Superior temporal gyrus (tissue), 1 donor: ENCODE results near the gene IFT22.
A peak's percentile ranks its signal among the peaks of the same experiment; 100 is the strongest.
"Not testable (repeated sequence)": the region's sequence is repeated elsewhere in the genome, so short reads cannot be mapped to it uniquely, and the experiment has no call there.

Experiments used
- DNase-seq: peaks from one replicate; pipeline ENCODE4 v3.0.0-alpha.2; 2016; ENCODE audit errors: extremely low spot score

IFT22 gene

DNA sequence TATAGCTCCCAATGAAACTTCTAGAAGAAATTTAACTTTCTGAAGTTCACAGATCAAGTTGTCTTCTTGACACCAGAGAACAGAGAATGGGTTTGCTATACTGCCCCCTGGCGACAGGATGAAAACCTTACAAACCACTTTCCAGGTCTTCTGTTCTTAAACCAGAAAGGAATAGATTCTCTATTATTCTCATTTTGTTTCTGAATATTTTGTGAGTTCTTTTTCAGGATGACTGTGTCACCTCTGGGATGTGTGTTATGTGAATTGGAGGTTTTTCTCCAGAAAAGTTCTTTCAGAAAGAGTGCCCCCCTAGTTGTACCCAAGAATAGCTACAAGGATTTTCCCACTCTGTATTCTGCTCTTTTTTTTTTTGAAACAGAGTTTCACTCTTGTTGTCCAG, 6.3 kb downstream of the IFT22 start:
- DNase-seq = peak; percentile 68

DNA sequence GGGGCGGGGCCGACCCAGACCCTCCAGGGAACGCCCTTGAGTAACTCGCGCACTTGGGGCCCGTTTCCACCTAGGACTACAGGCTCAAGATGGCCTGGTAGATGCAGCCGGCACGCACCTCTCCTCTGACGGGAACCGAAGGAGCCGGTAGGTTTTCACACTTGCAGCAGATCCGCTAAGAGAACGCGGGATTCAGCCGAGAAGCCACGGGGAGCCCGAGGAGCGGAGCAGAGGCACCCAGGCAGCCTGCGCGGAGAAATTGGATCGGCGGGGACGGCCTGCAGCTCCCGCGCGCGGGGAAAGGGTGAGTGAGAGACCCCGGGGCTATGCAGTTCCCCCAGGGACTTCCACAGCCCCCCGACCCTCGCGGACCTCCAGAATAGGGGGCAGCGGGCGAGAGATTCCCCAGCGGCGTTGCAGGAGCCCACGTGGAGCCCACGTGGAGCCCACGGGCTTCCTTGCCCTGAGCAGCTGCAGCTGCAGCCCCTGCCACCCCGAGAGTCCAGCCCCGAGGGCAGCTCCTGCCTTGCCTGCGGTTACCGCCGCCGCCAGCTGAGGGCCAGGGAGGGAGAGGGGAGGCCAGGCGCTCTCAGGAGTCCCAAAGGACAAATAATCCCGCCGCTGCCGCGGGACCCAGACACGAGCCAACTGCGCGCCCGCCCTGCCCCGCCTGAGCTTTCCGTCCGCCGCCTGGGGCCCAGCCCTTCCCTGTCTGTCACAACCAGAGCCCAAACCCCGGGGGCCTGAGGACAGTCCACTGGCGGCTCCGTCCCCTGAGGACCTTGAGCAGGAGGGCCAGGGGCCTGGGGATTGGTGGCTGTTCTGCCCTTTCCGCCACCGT, 13.1 kb downstream of the IFT22 start:
- no peak for DNase-seq

DNA sequence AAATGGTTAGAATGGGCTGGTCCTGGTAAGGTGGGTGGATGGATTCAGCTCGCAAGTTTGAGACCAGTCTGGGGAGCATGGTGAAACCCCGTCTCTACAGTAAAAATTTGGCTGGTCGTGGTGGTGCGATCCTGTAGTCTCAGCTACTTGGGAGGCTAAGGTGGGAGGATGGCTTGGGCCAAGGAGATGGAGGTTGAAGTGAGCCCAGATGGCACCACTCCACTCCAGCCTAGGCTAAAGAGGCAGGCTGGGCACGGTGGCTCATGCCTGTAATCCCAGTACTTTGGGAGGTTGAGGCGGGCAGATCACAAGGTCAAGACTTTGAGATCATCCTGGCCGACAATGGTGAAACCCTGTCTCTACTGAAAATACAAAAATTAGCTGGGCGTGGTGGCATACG, 15.3 kb downstream of the IFT22 start:
- no peak for DNase-seq

DNA sequence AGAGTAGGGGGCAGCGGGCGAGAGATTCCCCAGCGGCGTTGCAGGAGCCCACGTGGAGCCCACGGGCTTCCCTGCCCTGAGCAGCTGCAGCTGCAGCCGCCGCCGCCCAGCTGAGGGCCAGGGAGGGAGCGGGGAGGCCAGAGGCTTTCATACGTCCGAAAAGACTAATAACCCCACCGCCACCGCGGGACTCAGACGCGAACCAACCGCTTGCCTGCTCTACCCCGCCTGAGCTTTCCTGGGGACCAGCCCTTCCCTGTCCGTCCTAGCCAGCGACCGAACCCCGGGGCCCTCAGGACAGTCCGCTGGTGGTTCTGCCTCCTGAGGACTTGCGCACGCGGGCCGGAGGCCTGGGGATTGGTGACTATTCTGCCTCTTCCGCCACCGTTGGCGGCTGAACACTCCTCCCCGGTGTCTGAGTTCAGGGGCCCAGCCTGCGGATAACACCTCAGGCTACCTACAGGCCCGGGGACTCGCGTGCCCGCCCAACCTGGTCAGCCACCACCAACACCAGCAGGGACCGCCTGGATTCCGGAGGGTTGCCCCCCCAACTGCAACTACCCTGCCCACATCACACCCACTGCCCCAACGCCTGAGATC, 18.4 kb downstream of the IFT22 start:
- DNase-seq = no peak

DNA sequence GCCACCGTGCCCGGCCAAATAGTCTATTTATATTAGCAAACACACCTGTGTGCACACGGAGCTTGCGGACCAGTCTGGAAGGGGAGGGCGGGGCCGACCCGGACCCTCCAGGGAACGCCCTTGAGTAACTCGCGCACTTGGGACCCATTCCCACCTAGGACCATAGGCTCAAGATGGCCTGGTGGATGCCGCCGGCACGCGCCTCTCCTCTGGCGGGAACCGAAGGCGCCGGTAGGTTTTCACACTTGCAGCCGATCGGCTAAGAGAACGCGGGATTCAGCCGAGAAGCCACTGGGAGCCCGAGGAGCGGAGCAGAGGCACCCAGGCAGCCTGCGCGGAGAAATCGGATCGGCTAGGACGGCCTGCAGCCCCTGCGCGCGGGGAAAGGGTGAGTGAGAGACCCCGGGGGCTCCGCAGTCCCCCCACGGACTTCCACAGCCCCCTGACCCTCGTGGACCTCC, 18.9 kb downstream of the IFT22 start:
- no peak for DNase-seq

DNA sequence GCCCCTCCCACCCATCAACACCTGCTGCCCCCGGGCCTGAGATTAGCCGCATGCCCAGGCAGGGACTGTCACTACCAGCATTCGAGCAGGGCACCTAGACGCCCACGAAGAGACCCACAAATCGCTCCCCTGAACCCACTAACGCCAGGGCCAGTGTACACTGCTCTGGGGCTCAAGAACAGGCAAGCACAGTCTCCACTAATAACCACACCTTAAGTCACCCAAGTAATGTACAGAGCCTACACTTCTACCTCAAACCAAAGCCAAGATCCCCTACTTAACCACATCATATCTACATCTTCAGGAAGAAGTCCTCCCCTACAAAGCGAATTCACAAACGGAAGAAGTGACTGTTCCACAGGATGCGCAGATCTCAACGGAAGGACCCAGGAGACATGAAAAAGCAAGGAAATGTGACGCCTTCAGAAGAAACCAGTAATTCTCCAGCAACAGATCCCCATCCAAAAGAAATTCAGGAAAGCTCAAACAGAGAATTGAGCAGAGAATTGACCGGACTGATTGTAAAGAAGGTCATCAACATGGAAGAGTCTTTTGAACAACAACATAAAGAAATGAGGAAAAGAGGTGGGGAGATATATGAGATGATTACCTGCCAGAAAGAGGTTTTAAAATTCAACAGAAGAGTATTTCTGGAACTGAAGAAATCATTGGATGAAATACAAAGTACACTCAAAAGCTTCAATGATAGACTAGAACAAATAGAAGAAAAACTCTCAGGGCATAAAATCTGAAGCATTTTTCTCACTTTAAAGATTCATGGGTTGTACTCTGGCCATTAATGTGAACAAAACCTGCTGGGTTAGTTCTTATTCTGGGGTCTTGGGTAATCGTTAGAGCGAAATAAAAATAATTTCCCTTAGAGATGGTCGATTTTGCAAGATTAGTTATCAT, 20.9 kb downstream of the IFT22 start:
- no peak for DNase-seq

DNA sequence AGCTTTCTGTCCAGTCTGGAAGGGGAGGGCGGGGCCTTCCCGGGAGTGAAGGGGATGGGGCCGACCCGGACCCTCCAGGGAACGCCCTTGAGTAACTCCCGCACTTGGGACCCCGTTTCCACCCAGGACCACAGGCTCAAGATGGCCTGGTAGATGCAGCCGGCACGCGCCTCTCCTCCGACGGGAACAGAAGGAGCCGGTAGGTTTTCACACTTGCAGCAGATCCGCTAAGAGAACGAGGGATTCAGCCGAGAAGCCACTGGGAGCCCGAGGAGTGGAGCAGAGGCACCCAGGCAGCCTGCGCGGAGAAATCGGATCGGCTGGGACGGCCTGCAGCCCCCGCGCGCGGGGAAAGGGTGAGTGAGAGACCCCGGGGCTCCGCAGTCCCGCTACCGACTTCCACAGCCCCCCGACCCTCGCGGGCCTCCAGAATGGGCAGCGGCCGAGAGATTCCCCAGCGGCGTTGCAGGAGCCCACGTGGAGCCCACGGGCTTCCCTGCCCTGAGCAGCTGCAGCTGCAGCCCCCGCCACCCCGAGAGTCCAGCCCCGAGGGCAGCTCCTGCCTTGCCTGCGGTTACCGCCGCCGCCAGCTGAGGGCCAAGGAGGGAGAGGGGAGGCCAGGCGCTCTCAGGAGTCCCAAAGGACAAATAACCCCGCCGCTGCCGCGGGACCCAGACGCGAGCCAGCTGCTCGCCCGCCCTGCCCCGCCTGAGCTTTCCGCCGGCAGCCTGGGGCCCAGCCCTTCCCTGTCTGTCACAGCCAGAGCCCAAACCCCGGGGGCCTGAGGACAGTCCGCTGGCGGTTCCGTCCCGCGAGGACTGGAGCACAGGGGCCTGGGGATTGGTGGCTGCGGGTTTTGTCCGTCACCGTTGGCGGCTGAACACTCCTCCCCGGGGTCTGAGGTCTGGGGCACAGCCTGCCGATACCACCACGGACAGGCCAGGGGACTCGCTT, 21.8 kb downstream of the IFT22 start:
- DNase-seq = no peak

DNA sequence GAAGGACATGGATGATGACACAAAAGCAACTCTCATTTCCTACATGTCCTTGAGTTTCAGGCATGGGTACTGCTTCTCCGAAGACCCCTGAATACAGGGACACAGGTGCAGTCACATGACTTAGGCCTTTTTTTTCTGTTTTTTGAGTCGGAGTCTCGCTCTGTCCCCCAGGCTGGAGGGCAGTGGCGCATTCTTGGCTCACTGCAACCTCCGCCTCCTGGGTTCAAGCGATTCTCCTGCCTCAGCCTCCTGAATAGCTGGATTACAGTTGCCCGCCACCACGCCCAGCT, 26.8 kb downstream of the IFT22 start:
- no peak for DNase-seq

DNA sequence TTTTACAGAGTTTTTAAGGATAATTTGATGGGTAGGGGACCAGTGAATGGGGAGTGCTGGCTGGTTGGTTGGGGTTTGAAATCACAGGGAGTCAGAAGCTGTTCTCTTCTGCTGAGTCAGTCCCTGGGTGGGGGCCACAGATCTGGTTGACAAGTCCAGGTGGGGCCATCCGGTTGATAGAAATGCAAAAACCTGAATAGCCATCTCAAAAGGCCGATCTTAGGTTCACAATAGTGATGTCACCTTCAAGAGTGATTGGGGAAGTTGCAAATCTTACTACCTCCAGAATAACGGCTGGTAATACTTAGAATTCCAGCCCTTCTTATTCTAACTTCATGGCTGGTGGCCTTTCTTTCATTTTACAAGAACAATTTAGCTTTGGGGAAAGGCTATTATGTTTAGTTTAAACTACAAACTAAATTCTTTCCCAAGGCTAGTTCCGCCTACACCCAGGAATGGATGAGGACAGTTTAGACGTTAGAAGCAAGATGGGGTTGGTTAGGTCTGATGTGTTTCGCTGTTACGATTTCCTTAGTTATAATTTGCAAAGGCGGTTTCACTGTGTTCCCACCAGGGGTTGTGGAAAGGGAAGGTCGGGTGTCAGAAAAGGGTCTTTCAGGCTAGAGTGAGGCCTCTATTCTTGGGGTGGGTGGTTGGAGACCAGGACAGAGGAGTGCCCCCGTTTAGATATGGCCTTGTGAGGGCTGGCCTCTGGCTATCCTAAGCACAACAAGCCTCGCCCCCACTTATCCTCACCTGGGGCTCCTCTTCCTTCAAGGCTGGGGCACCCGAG, 27.4 kb downstream of the IFT22 start:
- DNase-seq = no peak

DNA sequence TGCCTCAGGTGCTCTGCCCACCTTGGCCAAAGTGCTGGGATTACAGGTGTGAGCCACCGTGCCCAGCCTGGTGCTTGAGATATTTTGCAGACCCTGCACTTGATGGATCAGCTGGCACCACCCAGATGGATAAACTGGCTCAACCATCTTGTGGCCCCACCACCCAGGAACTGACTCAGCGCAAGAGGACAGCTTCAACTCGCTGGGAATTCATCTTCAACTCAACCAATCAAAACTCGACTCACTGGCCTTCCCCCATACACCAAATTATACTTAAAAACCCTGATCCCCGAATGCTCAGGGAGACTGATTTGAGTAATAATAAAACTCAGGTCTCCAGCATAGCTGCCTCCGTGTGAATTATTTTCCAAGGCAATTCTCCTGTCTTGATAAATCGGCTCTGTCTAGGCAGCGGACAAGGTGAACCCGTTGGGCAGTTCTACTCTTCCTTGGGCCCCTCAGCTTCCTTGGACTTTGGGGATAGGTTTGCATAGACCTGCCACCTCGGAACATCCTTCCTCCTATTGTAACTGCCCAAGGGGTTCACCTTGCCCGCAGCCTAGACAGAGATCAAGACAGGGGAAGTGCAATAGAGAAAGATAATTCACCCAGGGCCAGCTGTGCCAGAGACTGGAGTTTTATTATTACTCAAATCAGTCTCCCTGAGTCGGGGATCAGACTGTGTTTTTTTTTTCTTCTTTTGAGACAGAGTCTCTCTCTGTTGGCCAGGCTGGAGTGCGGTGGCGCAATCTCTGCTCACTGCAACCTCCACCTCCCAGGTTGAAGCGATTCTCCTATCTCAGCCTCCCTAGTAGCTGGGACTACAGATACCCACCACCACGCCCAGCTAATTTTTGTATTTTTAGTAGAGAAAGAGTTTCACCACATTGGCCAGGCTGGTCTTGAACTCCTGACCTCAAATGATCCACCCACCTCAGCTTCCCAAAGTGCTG, 28.3 kb downstream of the IFT22 start:
- DNase-seq = not testable (repeated sequence)

DNA sequence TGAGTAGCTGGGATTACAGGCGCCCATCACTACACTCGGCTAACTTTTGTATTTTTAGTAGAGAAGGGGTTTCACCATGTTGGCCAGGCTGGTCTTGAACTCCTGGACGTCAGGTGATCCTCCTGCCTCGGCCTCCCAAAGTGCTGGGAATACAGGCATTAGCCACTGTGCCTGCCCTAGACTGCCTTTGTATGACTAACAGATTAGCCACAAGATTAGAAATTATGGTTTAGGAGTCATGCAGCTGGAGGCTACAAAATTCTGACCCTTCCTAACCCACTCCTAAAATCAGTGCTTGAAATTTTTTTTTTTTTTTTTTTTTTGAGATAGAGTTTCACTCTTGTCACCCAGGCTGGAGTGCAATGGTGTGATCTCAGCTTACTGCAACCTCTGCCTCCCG, 29.0 kb downstream of the IFT22 start:
- not testable (repeated sequence) for DNase-seq

DNA sequence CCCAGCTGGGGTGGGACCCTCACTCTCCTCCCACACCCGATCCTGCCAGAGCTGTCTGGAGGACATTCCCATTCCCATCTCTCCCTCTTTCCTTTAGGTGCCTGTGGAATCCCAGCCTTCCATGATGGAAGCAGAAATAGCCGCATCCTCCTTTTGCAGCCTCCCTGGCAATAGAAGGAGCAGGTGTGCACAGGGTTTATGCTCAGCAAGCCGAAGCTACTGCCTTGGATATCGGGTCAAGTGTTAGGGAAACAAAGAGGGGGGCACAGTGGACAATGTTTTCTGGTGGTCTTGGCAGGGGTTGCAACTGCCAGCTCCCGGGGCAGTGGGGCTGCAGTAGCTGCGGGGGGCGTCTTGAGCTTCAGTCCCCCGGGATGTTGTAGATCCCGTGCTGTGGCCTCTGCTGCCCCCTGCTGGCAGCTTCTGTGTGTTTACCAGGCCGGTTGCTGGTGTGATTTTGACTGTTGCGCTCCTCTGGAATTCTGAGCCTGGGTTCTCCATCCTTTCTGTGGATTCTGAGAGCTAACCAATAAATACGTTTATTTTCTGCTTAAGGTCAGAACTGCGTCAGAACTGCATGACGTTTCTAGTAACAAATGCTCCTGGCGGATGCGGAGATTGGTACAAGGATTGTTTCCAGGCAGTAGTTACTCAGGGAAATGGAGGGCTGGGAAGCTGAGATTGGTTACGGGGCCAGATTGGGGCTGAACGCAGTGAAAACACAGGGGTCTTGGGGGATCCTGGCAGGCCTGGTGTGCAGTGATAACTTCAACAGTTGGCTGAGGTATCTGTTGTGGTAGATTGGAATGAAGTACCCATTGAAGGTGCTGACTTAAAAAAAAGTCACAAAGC, 31.2 kb downstream of the IFT22 start:
- DNase-seq = peak; percentile 70

DNA sequence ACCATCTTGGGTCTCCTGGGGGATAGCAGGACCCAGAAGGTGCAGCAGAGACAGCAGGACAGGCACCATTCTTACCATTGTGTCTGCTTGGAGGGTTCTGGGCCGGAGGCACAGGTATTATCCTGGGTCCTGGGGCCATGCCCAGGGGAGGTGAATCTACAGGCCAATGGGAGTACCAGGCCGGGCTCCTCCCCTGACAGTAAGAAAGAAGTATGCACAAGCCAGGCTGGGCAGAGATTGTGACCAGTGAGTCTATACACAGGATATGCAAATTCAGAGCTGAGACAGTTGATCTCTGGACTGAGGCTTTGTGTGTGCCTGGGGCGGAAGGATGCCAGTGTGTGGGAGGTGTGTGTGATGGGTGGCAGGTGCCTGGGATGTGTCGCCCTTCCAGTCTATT, 31.9 kb downstream of the IFT22 start:
- not testable (repeated sequence) for DNase-seq

DNA sequence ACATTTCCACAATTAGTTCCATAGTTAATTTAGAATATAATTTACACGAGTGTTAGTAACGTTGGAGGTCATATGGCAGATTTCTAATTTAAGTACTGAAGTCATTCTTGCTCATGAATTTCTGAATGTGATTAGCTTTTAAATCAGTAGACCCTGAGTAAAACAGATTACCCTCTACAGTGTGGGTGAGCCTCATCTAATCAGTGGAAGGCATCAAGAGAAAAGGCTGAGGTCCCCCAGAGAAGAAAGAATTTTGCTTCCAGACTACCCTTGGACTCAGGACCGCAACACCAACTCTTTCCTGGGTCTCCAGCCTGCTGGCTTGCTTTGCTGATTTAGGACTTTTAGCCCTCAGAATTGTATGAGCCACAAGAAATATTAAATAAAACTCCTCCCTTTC, 33.2 kb downstream of the IFT22 start:
- no peak for DNase-seq

DNA sequence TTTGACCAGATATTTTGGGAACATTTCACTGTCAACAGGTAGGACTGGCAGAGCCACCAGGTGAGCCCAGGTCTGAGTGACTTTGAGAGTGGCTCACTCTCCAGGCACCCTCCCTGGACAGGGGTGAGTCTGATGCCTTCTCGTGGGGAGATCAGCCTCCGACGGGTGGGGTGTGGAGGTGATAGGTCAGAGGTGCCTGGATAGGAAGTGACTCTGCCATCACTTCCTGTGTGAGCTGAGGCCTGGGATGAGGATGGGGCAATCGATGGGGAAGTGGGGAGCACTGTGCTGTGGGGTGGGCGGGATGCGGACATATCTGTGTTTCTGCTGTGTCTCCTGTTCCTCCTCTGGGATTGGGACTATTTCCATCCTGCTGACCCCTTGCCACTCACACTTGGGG, 34.6 kb downstream of the IFT22 start:
- no peak for DNase-seq

DNA sequence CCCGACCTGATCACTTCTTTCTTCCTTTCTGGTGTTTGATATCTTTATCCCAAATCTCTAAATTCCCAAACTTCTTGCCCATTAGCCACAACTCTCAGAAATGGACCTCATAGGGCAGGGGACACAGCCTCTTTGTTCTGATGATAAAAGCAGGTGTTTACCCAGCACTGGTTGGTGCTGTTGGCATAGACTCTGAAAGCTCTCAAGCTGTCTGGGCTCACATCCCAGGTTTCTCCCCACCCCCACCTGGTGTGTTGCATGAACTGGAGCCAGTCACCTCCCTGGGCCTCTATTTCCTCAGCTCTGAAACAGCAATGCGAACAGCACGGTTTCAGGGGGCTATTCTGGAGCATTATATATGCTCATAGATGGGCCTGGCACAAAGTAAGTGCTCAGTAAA, 35.7 kb downstream of the IFT22 start:
- DNase-seq = not testable (repeated sequence)

DNA sequence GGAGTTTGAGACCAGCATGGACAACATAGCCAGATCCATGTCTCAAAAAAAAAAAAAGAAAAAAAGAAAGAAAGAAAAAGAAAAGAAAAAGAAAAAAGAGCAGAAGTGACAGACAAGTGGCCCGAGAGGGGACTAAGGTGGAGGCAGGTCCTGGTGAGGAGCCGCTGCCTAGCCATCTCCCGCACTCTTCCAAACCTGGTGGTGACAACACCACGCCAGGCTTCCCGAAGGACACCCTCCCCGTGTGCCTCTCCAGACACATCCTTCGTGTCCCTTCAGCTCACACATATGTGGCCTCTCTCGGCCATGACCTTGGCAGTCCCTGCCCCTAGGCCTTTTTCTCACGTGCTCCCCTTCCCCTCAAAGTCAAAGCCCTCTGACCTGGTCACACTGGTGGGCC, 36.4 kb downstream of the IFT22 start:
- DNase-seq = no peak

DNA sequence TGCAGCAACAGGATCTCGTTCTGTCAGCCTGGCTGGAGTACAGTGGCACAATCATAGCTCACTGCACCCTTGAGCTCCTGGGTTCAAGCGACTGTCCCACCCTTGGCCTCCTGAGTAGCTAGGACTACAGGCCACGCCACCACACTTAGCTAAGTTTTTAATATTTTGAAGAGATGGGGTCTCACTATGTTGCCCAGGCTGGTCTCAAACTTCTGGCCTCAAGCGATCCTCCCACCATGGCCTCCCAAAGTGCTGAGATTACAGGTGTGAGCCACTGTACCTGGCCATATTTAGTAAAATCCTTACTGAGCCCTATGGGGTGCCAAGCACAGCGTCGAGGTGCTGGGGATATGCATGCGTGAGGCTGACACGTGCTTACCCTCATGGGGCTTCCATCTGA, 40.7 kb downstream of the IFT22 start:
- not testable (repeated sequence) for DNase-seq
